ENCODE results near the gene PRICKLE1.

GRCh38 chr12:42585154-42585840, 4.2 kb downstream of the PRICKLE1 start:
- no peak for TF ChIP-seq ZZZ3 (CRISPR knock-in tag; IDR thresholded peaks at IDR 0.05; ENCODE audit: borderline replicate concordance)
- TF ChIP-seq POLR2A (IDR thresholded peaks at IDR 0.05; ENCODE audit: insufficient read depth in 1 of 2, low read depth in 2 of 2, low read length in 2 of 2), result no peak
- TF ChIP-seq TGIF2 (CRISPR knock-in tag; IDR thresholded peaks at IDR 0.05), result no peak
- no peak for TF ChIP-seq ZBTB33 (CRISPR knock-in tag; IDR thresholded peaks at IDR 0.05)
- TF ChIP-seq CTCF (CRISPR knock-in tag; IDR thresholded peaks at IDR 0.05), result no peak
- TF ChIP-seq POLR2AphosphoS2 (IDR thresholded peaks at IDR 0.05; ENCODE audit: low read depth, low read length), result no peak
- no peak for TF ChIP-seq FOXM1 (CRISPR knock-in tag; IDR thresholded peaks at IDR 0.05)
- no peak for TF ChIP-seq JUN (CRISPR knock-in tag; IDR thresholded peaks at IDR 0.05)
- no peak for TF ChIP-seq RELA (CRISPR knock-in tag; IDR thresholded peaks at IDR 0.05)
- no peak for TF ChIP-seq USF2 (IDR thresholded peaks at IDR 0.05; ENCODE audit: low read depth, low read length)
- no peak for TF ChIP-seq USF2 (CRISPR knock-in tag; IDR thresholded peaks at IDR 0.05; ENCODE audit: borderline replicate concordance)
- no peak for TF ChIP-seq POLR2AphosphoS5 (IDR thresholded peaks at IDR 0.05; ENCODE audit: low read depth, low read length)
- TF ChIP-seq EZH2 (conservative IDR thresholded peaks at IDR 0.05; ENCODE audit: low read depth, low read length), result no peak
